ENCODE results near the gene KHDRBS1. TPM values are rescaled to one million over a fixed set of nuclear protein-coding genes. Genes with fewer than 3 reads are reported as not detected.

KHDRBS1 gene
- total and polyA plus RNA-seq, 3 donors from 2014 or later = 90.4 to 133 (median 95.0) TPM

- WGBS, 2 donors = 75 to 90% methylated on average over 4 of the region's 4 CpGs
- H3K9me3 ChIP-seq = no peaks in the 10 kb centered on the region
Observed at GRCh38 chr1:31978843-31979400, 34.7 kb upstream of the KHDRBS1 start.

GRCh38 chr1:31980835-31981455, 32.7 kb upstream of the KHDRBS1 start:
- H3K36me3 ChIP-seq (ENCODE audit: low read depth, missing control alignments) = no peaks in the 10 kb centered on the region
- intact Hi-C loops (cut with DNase I; ENCODE audit: low total_unique reads) = no loop called here
- H3K4me1 ChIP-seq = no peaks in the 10 kb centered on the region
- no peak for DNase-seq
- 90 to 93% methylated on average over 10 of the region's 10 CpGs for WGBS, 2 donors
- H3K9me3 ChIP-seq = no peaks in the 10 kb centered on the region
- no peak overlapping the region for H3K4me3 ChIP-seq
- H3K27me3 ChIP-seq = no peaks in the 10 kb centered on the region
- no peak for TF ChIP-seq CTCF (IDR thresholded peaks at IDR 0.05)
- TF ChIP-seq POLR2A (IDR thresholded peaks at IDR 0.05) = no peak
- no peak overlapping the region for H3K27ac ChIP-seq

More at GRCh38 chr1:31978843-31979400, 34.7 kb upstream of the KHDRBS1 start:
- Histone ChIP-seq H3K27ac (no peak overlapping the region), H3K27me3 (no peaks in the 10 kb centered on the region), H3K4me1 (no peaks in the 10 kb centered on the region), H3K36me3 (ENCODE audit: low read depth, missing control alignments) (no peaks in the 10 kb centered on the region), H3K4me3 (no peak overlapping the region)
- TF ChIP-seq CTCF (IDR thresholded peaks at IDR 0.05) = no peak
- no peak for TF ChIP-seq POLR2A (IDR thresholded peaks at IDR 0.05)
- intact Hi-C loops (cut with DNase I; ENCODE audit: low total_unique reads) = no loop called here
- no peak for DNase-seq

- WGBS, 2 donors = 82 to 88% methylated on average over 2 of the region's 2 CpGs
- Histone ChIP-seq H3K9me3 (no peaks in the 10 kb centered on the region), H3K4me1 (no peaks in the 10 kb centered on the region), H3K36me3 (ENCODE audit: low read depth, missing control alignments) (no peaks in the 10 kb centered on the region), H3K4me3 (no peak overlapping the region), H3K27ac (no peak overlapping the region), H3K27me3 (no peaks in the 10 kb centered on the region)
- intact Hi-C loops (cut with DNase I; ENCODE audit: low total_unique reads) = no loop called here
- TF ChIP-seq POLR2A (IDR thresholded peaks at IDR 0.05) = no peak
- DNase-seq = no peak
Observed at GRCh38 chr1:31981456-31981839, 32.2 kb upstream of the KHDRBS1 start.

- H3K27ac ChIP-seq = no peak overlapping the region
- 58 to 74% methylated on average over 3 of the region's 3 CpGs for WGBS, 2 donors
- no peak for DNase-seq
- no peaks in the 10 kb centered on the region for H3K27me3 ChIP-seq
- no peaks in the 10 kb centered on the region for H3K36me3 ChIP-seq (ENCODE audit: low read depth, missing control alignments)
- no peak for TF ChIP-seq CTCF (IDR thresholded peaks at IDR 0.05)
- no peak for TF ChIP-seq POLR2A (IDR thresholded peaks at IDR 0.05)
- H3K4me1 ChIP-seq = no peaks in the 10 kb centered on the region
- H3K4me3 ChIP-seq = no peak overlapping the region
- no peaks in the 10 kb centered on the region for H3K9me3 ChIP-seq
- intact Hi-C loops (cut with DNase I; ENCODE audit: low total_unique reads) = no loop called here
Observed at GRCh38 chr1:31981972-31982371, 31.7 kb upstream of the KHDRBS1 start.

- H3K4me1 ChIP-seq = no peaks in the 10 kb centered on the region
- intact Hi-C loops (cut with DNase I; ENCODE audit: low total_unique reads) = no loop called here
- H3K9me3 ChIP-seq = no peaks in the 10 kb centered on the region
- no peak for TF ChIP-seq CTCF (IDR thresholded peaks at IDR 0.05)
- no peak for TF ChIP-seq POLR2A (IDR thresholded peaks at IDR 0.05)
- H3K4me3 ChIP-seq = no peak overlapping the region
- WGBS, 2 donors = 82 to 92% methylated on average over 6 of the region's 6 CpGs
- H3K27ac ChIP-seq = no peak overlapping the region
- no peaks in the 10 kb centered on the region for H3K36me3 ChIP-seq (ENCODE audit: low read depth, missing control alignments)
- H3K27me3 ChIP-seq = no peaks in the 10 kb centered on the region
- no peak for DNase-seq
Observed at GRCh38 chr1:31984419-31985347, 29.0 kb upstream of the KHDRBS1 start.
